H1 (cell line): ENCODE measurements around the gene AP2B1. TPM values are rescaled to one million over a fixed set of nuclear protein-coding genes. Genes with fewer than 3 reads are reported as not detected.
A peak's percentile ranks its signal among the peaks of the same experiment; 100 is the strongest.

Experiments used
- CTCF ChIA-PET: fragments of 300-600 bp; sonication (Branson Sonifier 250); formaldehyde crosslinking; loops from one replicate; lab custom pipeline; 2021; ENCODE audit not compliant: partially characterized antibody; lab: Charles Lee
- POLR2A ChIA-PET: fragments of 300-600 bp; sonication (Branson Sonifier 250); formaldehyde crosslinking; loops from one replicate; lab custom pipeline; 2021; ENCODE audit warnings: inconsistent platforms; ENCODE audit not compliant: partially characterized antibody; lab: Charles Lee
- DNase-seq, 2 experiments: peaks; one replicate each; pipeline versions ENCODE4 v3.0.0 to v3.0.0-alpha.2; 2010 to 2022; ENCODE audit warnings: low spot score in 2 of 2, low read depth in 1 of 2, mixed read lengths in 1 of 2
- FAIRE-seq: peaks from 2 replicates; lab custom pipeline; 2011; peaks lifted over from hg19 to GRCh38; lab: Jason Lieb, UNC
- H2AFZ ChIP-seq: 2 replicates; pipeline ENCODE4 v1.8.1; 2012; ENCODE audit warnings: low read length, inconsistent platforms
- H2AK5ac ChIP-seq: 2 replicates; pipeline ENCODE4 v1.6.1; 2013; ENCODE audit warnings: low read depth, low read length
- H2BK120ac ChIP-seq: replicated peaks from 2 replicates; pipeline ENCODE3; 2013; ENCODE audit warnings: low read depth, low read length, inconsistent platforms
- H2BK12ac ChIP-seq: 2 replicates; pipeline ENCODE4 v1.6.1; 2013; ENCODE audit warnings: low read depth, low read length
- H2BK15ac ChIP-seq: 2 replicates; pipeline ENCODE4 v1.6.1; 2013; ENCODE audit warnings: low read length
- H2BK20ac ChIP-seq: 2 replicates; pipeline ENCODE4 v1.6.1; 2013; ENCODE audit warnings: low read length
- H2BK5ac ChIP-seq: 2 replicates; pipeline ENCODE4 v1.6.1; 2013; ENCODE audit warnings: low read depth, low read length
- H3K14ac ChIP-seq: 2 replicates; pipeline ENCODE4 v1.6.1; 2013; ENCODE audit warnings: inconsistent platforms; ENCODE audit not compliant: insufficient read length
- H3K18ac ChIP-seq: 2 replicates; pipeline ENCODE4 v1.6.1; 2013; ENCODE audit warnings: low read length; ENCODE audit errors: extremely low read depth
- H3K23ac ChIP-seq: 2 replicates; pipeline ENCODE4 v1.6.1; 2013; ENCODE audit warnings: inconsistent platforms; ENCODE audit not compliant: insufficient read length
- H3K23me2 ChIP-seq: 2 replicates; pipeline ENCODE4 v1.6.1; 2013; ENCODE audit warnings: low read depth, low read length
- H3K27ac ChIP-seq: 2 replicates; pipeline ENCODE4 v1.6.1; 2011; ENCODE audit warnings: low read depth, low read length, inconsistent platforms
- H3K27me3 ChIP-seq, 4 experiments: replicated peaks in 1 of 4; 1 replicate in 1 of 4; 2 replicates in 3 of 4; pipeline versions ENCODE4 v1.6.1 to v1.8.1; 2011 to 2013; ENCODE audit warnings: low read length in 3 of 4, mild to moderate bottlenecking in 3 of 4, inconsistent platforms in 2 of 4, mixed read lengths in 2 of 4, moderate library complexity in 1 of 4; ENCODE audit not compliant: control insufficient read depth in 3 of 4, insufficient read depth in 3 of 4; ENCODE audit errors: extremely low read depth in 1 of 4
- H3K36me3 ChIP-seq, 4 experiments: 2 replicates each; pipeline versions ENCODE4 v1.6.1 to v1.8.1; 2011 to 2013; ENCODE audit warnings: mild to moderate bottlenecking in 4 of 4, low read length in 3 of 4, moderate library complexity in 2 of 4, control low read depth in 1 of 4, inconsistent platforms in 1 of 4; ENCODE audit not compliant: insufficient read depth in 4 of 4, control insufficient read depth in 2 of 4
- H3K4ac ChIP-seq: replicated peaks from 2 replicates; pipeline ENCODE3; 2013; ENCODE audit warnings: low read length, low read depth, mixed read lengths, inconsistent platforms; ENCODE audit not compliant: insufficient read length
- H3K4me1 ChIP-seq, 4 experiments: replicated peaks in 1 of 4; 1 replicate in 1 of 4; 2 replicates in 3 of 4; pipeline versions ENCODE4 v1.6.1 to v1.8.1; 2011 to 2013; ENCODE audit warnings: low read length in 3 of 4, inconsistent platforms in 2 of 4, mixed read lengths in 1 of 4; ENCODE audit not compliant: insufficient read depth in 4 of 4, control insufficient read depth in 3 of 4
- H3K4me2 ChIP-seq, 2 experiments: 2 replicates each; pipeline versions ENCODE4 v1.6.1 to v1.8.1; 2011 to 2013; ENCODE audit warnings: low read depth in 2 of 2, low read length in 2 of 2, control low read depth in 1 of 2, inconsistent platforms in 1 of 2, mild to moderate bottlenecking in 1 of 2; ENCODE audit not compliant: insufficient read depth in 1 of 2
- H3K4me3 ChIP-seq, 4 experiments: fragments of 200-600, 300-600 bp in 1 of 4; sonication (generic), shearing (Covaris generic), sonication (Bioruptor Twin) in 1 of 4; 2 replicates each; pipeline versions ENCODE4 v1.5.1 to v1.8.1; 2011 to 2016; ENCODE audit warnings: low read length in 4 of 4, low read depth in 3 of 4, control low read depth in 2 of 4, inconsistent platforms in 2 of 4, mild to moderate bottlenecking in 2 of 4, mixed read lengths in 1 of 4, moderate library complexity in 1 of 4; ENCODE audit not compliant: insufficient read depth in 2 of 4; ENCODE audit errors: extremely low read depth in 1 of 4
- H3K56ac ChIP-seq: replicated peaks from 2 replicates; pipeline ENCODE3; 2013; ENCODE audit warnings: low read depth, mild to moderate bottlenecking, mixed read lengths, low read length, inconsistent platforms; ENCODE audit not compliant: insufficient read length
- H3K79me1 ChIP-seq: 2 replicates; pipeline ENCODE4 v1.6.1; 2013; ENCODE audit warnings: low read depth, low read length, control low read depth
- H3K79me2 ChIP-seq, 2 experiments: 2 replicates each; pipeline versions ENCODE4 v1.6.1 to v1.8.1; 2012 to 2013; ENCODE audit warnings: low read length in 2 of 2, mild to moderate bottlenecking in 2 of 2, inconsistent platforms in 1 of 2; ENCODE audit not compliant: insufficient read depth in 2 of 2, control insufficient read depth in 1 of 2
- H3K9ac ChIP-seq, 4 experiments: replicated peaks in 1 of 4; 1 replicate in 1 of 4; 2 replicates in 3 of 4; pipeline versions ENCODE4 v1.6.1 to v1.8.1; 2011 to 2013; ENCODE audit warnings: low read depth in 3 of 4, low read length in 3 of 4, control low read depth in 2 of 4, mild to moderate bottlenecking in 2 of 4, moderate library complexity in 2 of 4, inconsistent platforms in 1 of 4; ENCODE audit errors: extremely low read depth in 1 of 4
- H3K9me3 ChIP-seq, 2 experiments: 2 replicates each; pipeline versions ENCODE4 v1.6.1 to v1.8.1; 2012 to 2013; ENCODE audit warnings: mild to moderate bottlenecking in 2 of 2, moderate library complexity in 2 of 2, control low read depth in 1 of 2, inconsistent platforms in 1 of 2, low read depth in 1 of 2, low read length in 1 of 2, mixed read lengths in 1 of 2; ENCODE audit not compliant: insufficient read depth in 2 of 2
- H4K20me1 ChIP-seq, 2 experiments: replicated peaks in 1 of 2; 2 replicates each; pipeline versions ENCODE3 to v1.8.1; 2011 to 2013; ENCODE audit warnings: inconsistent platforms in 2 of 2, low read length in 2 of 2, mild to moderate bottlenecking in 1 of 2; ENCODE audit not compliant: insufficient read depth in 2 of 2, control insufficient read depth in 1 of 2
- H4K5ac ChIP-seq: 2 replicates; pipeline ENCODE4 v1.6.1; 2013; ENCODE audit warnings: low read length, low read depth, mixed read lengths, inconsistent platforms; ENCODE audit not compliant: insufficient read length
- H4K8ac ChIP-seq: 2 replicates; pipeline ENCODE4 v1.8.0; 2013; ENCODE audit warnings: mild to moderate bottlenecking, moderate library complexity, low read length, inconsistent platforms; ENCODE audit not compliant: insufficient read depth; ENCODE audit errors: extremely low read depth
- H4K91ac ChIP-seq: replicated peaks from 2 replicates; pipeline ENCODE3; 2013; ENCODE audit warnings: low read length, mixed read lengths, inconsistent platforms; ENCODE audit not compliant: insufficient read length
- ASH2L ChIP-seq: fragments of 200-600, 300-600 bp; sonication (generic); IDR thresholded peaks from one replicate; pipeline ENCODE4 v1.7.1; 2017; ENCODE audit warnings: low read length
- GABPA ChIP-seq: IDR thresholded peaks from 2 replicates; pipeline ENCODE4 v1.6.1; 2011; ENCODE audit warnings: mild to moderate bottlenecking, low read length, moderate library complexity, borderline replicate concordance; ENCODE audit not compliant: insufficient read depth
- HDAC2 ChIP-seq, 2 experiments: fragments of 300-600 bp in 1 of 2; sonication (generic) in 1 of 2; IDR thresholded peaks; 2 replicates each; pipeline ENCODE4 v1.6.1; 2011 to 2012; ENCODE audit warnings: low read depth in 2 of 2, low read length in 2 of 2, mild to moderate bottlenecking in 2 of 2, moderate library complexity in 2 of 2, borderline replicate concordance in 1 of 2, inconsistent platforms in 1 of 2
- RAD21 ChIP-seq, 2 experiments: IDR thresholded peaks in 1 of 2; conservative IDR thresholded peaks in 1 of 2; 2 replicates each; pipeline ENCODE4 v1.6.1; 2011; ENCODE audit warnings: low read depth in 2 of 2, low read length in 2 of 2, improper control_type of control experiment in 1 of 2, inconsistent platforms in 1 of 2, mild to moderate bottlenecking in 1 of 2, moderate library complexity in 1 of 2
- WGBS, 2 experiments: shearing (Covaris generic) in 1 of 2; methylation state at CpG; one replicate each; pipeline versions ENCODE4 v1.1.6 to v1.1.7; 2013 to 2015; ENCODE audit warnings: low lambda C conversion rate in 2 of 2, mixed read lengths in 2 of 2, inconsistent platforms in 1 of 2, low coverage in 1 of 2, missing lambda C conversion rate in 1 of 2; ENCODE audit not compliant: insufficient replicate concordance in 2 of 2, insufficient coverage in 1 of 2, insufficient read length in 1 of 2; ENCODE audit errors: extremely low coverage in 1 of 2, missing lambda C conversion rate in 1 of 2; 5-methylcytosine and 5-hydroxymethylcytosine counted together
- polyA plus RNA-seq, 7 experiments: library from polyadenylated mRNA; depleted of rRNA in 3 of 7; stranded (reverse) in 5 of 7; unstranded in 2 of 7; fragments of >200 nt in 5 of 7; fragments of 200-250 nt in 2 of 7; gene quantifications; 1 replicate in 5 of 7; 2 replicates in 1 of 7; 4 replicates in 1 of 7; pipeline versions ENCODE4 v1.2.1 to v1.2.3, GENCODE V29; 2011 to 2013; ENCODE audit warnings: missing spikeins in 2 of 7, mixed read lengths in 2 of 7
- total RNA-seq: library from RNA; stranded (reverse); fragmentation: NEBNext Ultra II Directional; extraction: Animal tissue kit (Norgen Biotek cat#: 25700); gene quantifications from 2 replicates; pipeline ENCODE4 v1.2.1, GENCODE V29; 2021
- TF ChIP-seq, protein P1 (sequence below): IDR thresholded peaks from 2 replicates; pipeline ENCODE4 v1.6.1; 2012; ENCODE audit warnings: inconsistent platforms

The AP2B1 gene
- total and polyA plus RNA-seq, 2 of the 8 experiments (the other 6 are each of a cell fraction or from before 2014, with no cell fraction given): 95.5 to 199 TPM

DNA sequence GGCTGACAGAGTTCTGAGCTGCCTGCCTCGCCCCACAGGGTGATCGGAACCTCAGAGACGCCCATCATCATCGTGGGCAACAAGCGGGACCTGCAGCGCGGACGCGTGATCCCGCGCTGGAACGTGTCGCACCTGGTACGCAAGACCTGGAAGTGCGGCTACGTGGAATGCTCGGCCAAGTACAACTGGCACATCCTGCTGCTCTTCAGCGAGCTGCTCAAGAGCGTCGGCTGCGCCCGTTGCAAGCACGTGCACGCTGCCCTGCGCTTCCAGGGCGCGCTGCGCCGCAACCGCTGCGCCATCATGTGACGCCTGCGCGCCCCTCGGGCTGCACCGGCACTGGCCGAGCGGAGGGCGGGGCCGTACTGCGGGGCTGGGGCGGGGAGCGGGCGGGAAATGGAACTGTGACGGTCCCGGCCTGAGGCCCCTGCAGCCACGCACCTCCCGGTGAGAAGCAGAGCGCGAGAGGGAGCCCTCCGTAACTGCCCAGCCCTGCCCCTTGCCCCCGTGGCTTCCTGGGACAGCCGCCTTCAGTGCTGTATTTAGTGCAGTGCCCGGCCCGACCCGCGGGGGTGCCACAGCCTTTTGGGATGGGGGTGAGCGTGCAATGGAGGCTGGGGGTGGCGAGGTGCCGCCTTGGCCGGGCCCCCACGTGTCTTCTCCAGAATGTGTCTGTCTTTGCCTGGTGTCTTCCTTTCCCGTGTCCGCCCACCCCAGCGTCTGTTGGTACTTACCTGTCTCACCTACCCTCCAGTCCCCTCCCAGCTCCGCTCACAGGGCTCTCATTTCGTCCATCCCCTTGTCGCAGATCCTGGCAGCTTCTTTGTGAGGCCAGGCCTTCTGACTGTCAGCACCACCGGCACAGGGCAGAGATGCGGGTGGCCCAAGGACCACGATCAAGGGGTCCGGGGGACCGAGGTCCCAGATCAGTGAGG lies 154.1 kb downstream of the AP2B1 start:
- Histone ChIP-seq H2BK12ac (peak overlapping the region; percentile 86; the same call in 1 of the 2 replicates), H3K9ac (no peak overlapping the region; a peak in 1 of 7 replicates), H2BK120ac (no peak overlapping the region), H3K79me2 (no peaks in the 10 kb centered on the region), H3K9me3 (peaks cover 8 to 11% of the 10 kb centered on the region in 2 experiments; a peak in 2 of 4 replicates), H2AK5ac (peak overlapping the region; percentile 56; the same call in 1 of the 2 replicates), H3K18ac (peak overlapping the region; percentile 71), H3K4me3 (peak overlapping the region; percentile 9 to 56 (median 32)), H3K14ac (no peak overlapping the region), H3K79me1 (no peaks in the 10 kb centered on the region; the same call in 1 of the 2 replicates), H3K23me2 (peaks cover 5% of the 10 kb centered on the region; the same call in 1 of the 2 replicates), H4K20me1 (peaks cover 0 to 14% of the 10 kb centered on the region in 2 experiments), H2AFZ (peak overlapping the region; percentile 51; the same call in 1 of the 2 replicates), H3K4me2 (peak overlapping the region; percentile 67 to 78), H4K5ac (no peak overlapping the region), H3K4me1 (peaks cover 0 to 9% (median 0%) of the 10 kb centered on the region in 4 experiments; a peak in 4 of 7 replicates), H2BK5ac (no peak overlapping the region), H2BK20ac (no peak overlapping the region), H3K4ac (no peak overlapping the region), H2BK15ac (peak overlapping the region; percentile 77; the same call in 1 of the 2 replicates), H3K36me3 (peaks cover 0 to 8% (median 0%) of the 10 kb centered on the region in 4 experiments; a peak in 1 of 8 replicates), H3K27me3 (peaks cover 11 to 39% (median 34%) of the 10 kb centered on the region in 4 experiments), H3K56ac (peak overlapping the region; percentile 12), H4K91ac (peak overlapping the region; percentile 3), H3K27ac (no peak overlapping the region), H3K23ac (no peak overlapping the region), H4K8ac (peak overlapping the region; percentile 57; the same call in 1 of the 2 replicates)
- DNase-seq (peak in 1 of 2 experiments; percentile 79), FAIRE-seq (no peak)
- CTCF ChIA-PET: interaction anchor here (0.6 to 3.4 kb wide), 9 partner anchors 9 to 862 kb away, joined by 3 to 14 read pairs (median 5); partner anchors contain the start of genes C17orf50 and RASL10B
- POLR2A ChIA-PET: interaction anchor here (0.6 to 1.7 kb wide), 8 partner anchors 8 to 176 kb away, joined by 3 to 6 read pairs (median 3); partner anchors contain the start of gene RASL10B
- 38% methylated on average over 57 of the region's 73 CpGs; no CpG with 5 or more reads in 1 of the 2 experiments for WGBS, 2 experiments
- TF ChIP-seq HDAC2 (IDR thresholded peaks at IDR 0.05; ENCODE audit: borderline replicate concordance in 1 of 2, low read depth in 2 of 2, low read length in 2 of 2) (peak in 1 of 2 experiments; percentile 86; a peak in 2 of 4 replicates), GABPA (no peak), RAD21 (IDR thresholded peaks at IDR 0.05 in 1 of 2, conservative IDR thresholded peaks at IDR 0.05 in 1 of 2; ENCODE audit: low read depth in 2 of 2, low read length in 2 of 2) (peak; percentile 2 to 3; a peak in 2 of 4 replicates), ASH2L (peak; percentile 67)
- TF ChIP-seq, protein P1, sequence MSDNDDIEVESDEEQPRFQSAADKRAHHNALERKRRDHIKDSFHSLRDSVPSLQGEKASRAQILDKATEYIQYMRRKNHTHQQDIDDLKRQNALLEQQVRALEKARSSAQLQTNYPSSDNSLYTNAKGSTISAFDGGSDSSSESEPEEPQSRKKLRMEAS: peak; percentile 100
